ENCODE results near the gene CDKN1B. TPM values are rescaled to one million over a fixed set of nuclear protein-coding genes. Genes with fewer than 3 reads are reported as not detected.
A peak's percentile ranks its signal among the peaks of the same experiment; 100 is the strongest.

Gene CDKN1B
- total and polyA plus RNA-seq, 2 donors, result 71.0 to 103 TPM

DNA sequence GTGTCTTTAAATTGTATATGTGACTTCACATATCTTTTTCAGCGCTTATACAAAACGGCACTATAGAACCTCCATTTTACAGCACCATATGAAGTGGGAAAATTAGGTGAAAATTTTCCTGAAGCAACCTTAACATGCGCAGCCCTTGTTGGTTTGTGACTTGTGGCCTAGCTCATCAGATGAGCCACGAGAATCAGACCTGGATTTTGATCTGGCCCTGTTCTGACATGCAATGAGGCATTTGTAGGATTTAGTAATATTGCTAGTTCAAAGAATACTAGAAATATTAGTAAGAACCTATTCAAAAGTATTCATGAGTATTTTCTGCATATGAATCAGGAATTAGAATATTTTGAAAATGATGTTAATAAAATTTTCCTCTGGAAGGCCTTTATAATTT, 2.9 kb downstream of the CDKN1B start:
- 37% methylated on average over 4 of the region's 4 CpGs for WGBS
- Histone ChIP-seq H3K36me3 (ENCODE audit: control insufficient read depth in 2 of 2, insufficient read depth in 2 of 2, low read length in 1 of 2) (peaks cover 4 to 27% of the 10 kb centered on the region in 2 donors), H3K4me1 (ENCODE audit: control insufficient read depth in 2 of 2, insufficient read depth in 2 of 2, low read length in 2 of 2) (peaks cover 7 to 21% of the 10 kb centered on the region in 2 donors), H3K27ac (ENCODE audit: low read depth in 1 of 2, low read length in 1 of 2) (peak overlapping the region; percentile 58 to 97), H3K4me3 (ENCODE audit: low read length in 2 of 2) (peak overlapping the region; percentile 96), H3K9me3 (ENCODE audit: control insufficient read depth in 2 of 2, insufficient read depth in 1 of 2, low read length in 1 of 2) (peaks cover 0 to 6% of the 10 kb centered on the region in 2 donors), H3K27me3 (ENCODE audit: control insufficient read depth in 2 of 2, insufficient read depth in 1 of 2, low read length in 1 of 2) (no peaks in the 10 kb centered on the region)
- no peak for DNase-seq (ENCODE audit: low read depth in 6 of 9, low spot score in 9 of 9)

DNA sequence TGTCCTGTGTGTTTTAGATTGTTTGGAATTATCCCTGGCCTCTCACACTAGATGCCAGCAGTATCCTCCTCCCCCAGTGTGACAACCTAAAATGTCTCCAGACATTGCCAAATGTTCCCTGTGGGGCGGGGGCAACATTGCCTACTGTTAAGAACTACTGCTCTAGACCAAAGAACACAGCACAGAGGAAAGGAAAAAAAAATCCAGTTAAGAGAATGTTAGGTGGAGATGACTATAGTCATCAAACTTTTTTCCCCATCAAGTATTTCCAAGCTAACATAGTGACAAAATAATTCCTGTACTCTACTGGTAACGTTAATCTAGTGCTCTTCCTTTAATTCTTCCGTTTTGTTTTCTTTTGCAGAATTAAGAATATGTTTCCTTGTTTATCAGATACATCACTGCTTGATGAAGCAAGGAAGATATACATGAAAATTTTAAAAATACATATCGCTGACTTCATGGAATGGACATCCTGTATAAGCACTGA, 3.5 kb downstream of the CDKN1B start:
- Histone ChIP-seq H3K9me3 (ENCODE audit: control insufficient read depth in 2 of 2, insufficient read depth in 1 of 2, low read length in 1 of 2) (peaks cover 0 to 6% of the 10 kb centered on the region in 2 donors), H3K36me3 (ENCODE audit: control insufficient read depth in 2 of 2, insufficient read depth in 2 of 2, low read length in 1 of 2) (peaks cover 4 to 27% of the 10 kb centered on the region in 2 donors), H3K27me3 (ENCODE audit: control insufficient read depth in 2 of 2, insufficient read depth in 1 of 2, low read length in 1 of 2) (no peaks in the 10 kb centered on the region), H3K27ac (ENCODE audit: low read depth in 1 of 2, low read length in 1 of 2) (peak overlapping the region; percentile 55 to 97), H3K4me3 (ENCODE audit: low read length in 2 of 2) (peak overlapping the region; percentile 39 to 96), H3K4me1 (ENCODE audit: control insufficient read depth in 2 of 2, insufficient read depth in 2 of 2, low read length in 2 of 2) (peaks cover 3 to 14% of the 10 kb centered on the region in 2 donors)
- DNase-seq (ENCODE audit: low read depth in 6 of 9, low spot score in 9 of 9), result no peak
- 45% methylated on average over 4 of the region's 4 CpGs for WGBS

DNA sequence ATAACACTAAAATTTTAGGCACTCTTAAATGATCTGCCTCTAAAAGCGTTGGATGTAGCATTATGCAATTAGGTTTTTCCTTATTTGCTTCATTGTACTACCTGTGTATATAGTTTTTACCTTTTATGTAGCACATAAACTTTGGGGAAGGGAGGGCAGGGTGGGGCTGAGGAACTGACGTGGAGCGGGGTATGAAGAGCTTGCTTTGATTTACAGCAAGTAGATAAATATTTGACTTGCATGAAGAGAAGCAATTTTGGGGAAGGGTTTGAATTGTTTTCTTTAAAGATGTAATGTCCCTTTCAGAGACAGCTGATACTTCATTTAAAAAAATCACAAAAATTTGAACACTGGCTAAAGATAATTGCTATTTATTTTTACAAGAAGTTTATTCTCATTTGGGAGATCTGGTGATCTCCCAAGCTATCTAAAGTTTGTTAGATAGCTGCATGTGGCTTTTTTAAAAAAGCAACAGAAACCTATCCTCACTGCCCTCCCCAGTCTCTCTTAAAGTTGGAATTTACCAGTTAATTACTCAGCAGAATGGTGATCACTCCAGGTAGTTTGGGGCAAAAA, 4.1 kb downstream of the CDKN1B start:
- whole genome bisulfite sequencing, result 30% methylated on average over 3 of the region's 3 CpGs
- DNase-seq (ENCODE audit: low read depth in 6 of 9, low spot score in 9 of 9), result no peak
- H3K27me3 ChIP-seq (ENCODE audit: control insufficient read depth in 2 of 2, insufficient read depth in 1 of 2, low read length in 1 of 2), result no peaks in the 10 kb centered on the region
- H3K9me3 ChIP-seq (ENCODE audit: control insufficient read depth in 2 of 2, insufficient read depth in 1 of 2, low read length in 1 of 2), result peaks cover 0 to 6% of the 10 kb centered on the region in 2 donors
- H3K4me3 ChIP-seq (ENCODE audit: low read length in 2 of 2), result peak overlapping the region in 1 of 2 donors; percentile 39
- H3K36me3 ChIP-seq (ENCODE audit: control insufficient read depth in 2 of 2, insufficient read depth in 2 of 2, low read length in 1 of 2), result peaks cover 4 to 27% of the 10 kb centered on the region in 2 donors
- H3K4me1 ChIP-seq (ENCODE audit: control insufficient read depth in 2 of 2, insufficient read depth in 2 of 2, low read length in 2 of 2), result peaks cover 3 to 9% of the 10 kb centered on the region in 2 donors
- peak overlapping the region; percentile 60 to 97 for H3K27ac ChIP-seq (ENCODE audit: low read depth in 1 of 2, low read length in 1 of 2)

DNA sequence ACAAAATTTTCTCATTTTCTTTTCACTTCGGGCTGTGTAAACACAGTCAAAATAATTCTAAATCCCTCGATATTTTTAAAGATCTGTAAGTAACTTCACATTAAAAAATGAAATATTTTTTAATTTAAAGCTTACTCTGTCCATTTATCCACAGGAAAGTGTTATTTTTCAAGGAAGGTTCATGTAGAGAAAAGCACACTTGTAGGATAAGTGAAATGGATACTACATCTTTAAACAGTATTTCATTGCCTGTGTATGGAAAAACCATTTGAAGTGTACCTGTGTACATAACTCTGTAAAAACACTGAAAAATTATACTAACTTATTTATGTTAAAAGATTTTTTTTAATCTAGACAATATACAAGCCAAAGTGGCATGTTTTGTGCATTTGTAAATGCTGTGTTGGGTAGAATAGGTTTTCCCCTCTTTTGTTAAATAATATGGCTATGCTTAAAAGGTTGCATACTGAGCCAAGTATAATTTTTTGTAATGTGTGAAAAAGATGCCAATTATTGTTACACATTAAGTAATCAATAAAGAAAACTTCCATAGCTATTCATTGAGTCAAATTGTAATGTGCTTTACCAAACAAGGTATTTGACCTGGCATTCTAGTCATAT, 4.8 kb downstream of the CDKN1B start:
- peak overlapping the region; percentile 39 to 89 for H3K4me3 ChIP-seq (ENCODE audit: low read length in 2 of 2)
- peaks cover 4 to 27% of the 10 kb centered on the region in 2 donors for H3K36me3 ChIP-seq (ENCODE audit: control insufficient read depth in 2 of 2, insufficient read depth in 2 of 2, low read length in 1 of 2)
- H3K4me1 ChIP-seq (ENCODE audit: control insufficient read depth in 2 of 2, insufficient read depth in 2 of 2, low read length in 2 of 2), result peaks cover 7 to 11% of the 10 kb centered on the region in 2 donors
- no peaks in the 10 kb centered on the region for H3K27me3 ChIP-seq (ENCODE audit: control insufficient read depth in 2 of 2, insufficient read depth in 1 of 2, low read length in 1 of 2)
- WGBS, result 70% methylated on average over 2 of the region's 2 CpGs
- H3K9me3 ChIP-seq (ENCODE audit: control insufficient read depth in 2 of 2, insufficient read depth in 1 of 2, low read length in 1 of 2), result peaks cover 0 to 6% of the 10 kb centered on the region in 2 donors
- H3K27ac ChIP-seq (ENCODE audit: low read depth in 1 of 2, low read length in 1 of 2), result peak overlapping the region; percentile 54 to 99
- DNase-seq (ENCODE audit: low read depth in 6 of 9, low spot score in 9 of 9), result no peak

DNA sequence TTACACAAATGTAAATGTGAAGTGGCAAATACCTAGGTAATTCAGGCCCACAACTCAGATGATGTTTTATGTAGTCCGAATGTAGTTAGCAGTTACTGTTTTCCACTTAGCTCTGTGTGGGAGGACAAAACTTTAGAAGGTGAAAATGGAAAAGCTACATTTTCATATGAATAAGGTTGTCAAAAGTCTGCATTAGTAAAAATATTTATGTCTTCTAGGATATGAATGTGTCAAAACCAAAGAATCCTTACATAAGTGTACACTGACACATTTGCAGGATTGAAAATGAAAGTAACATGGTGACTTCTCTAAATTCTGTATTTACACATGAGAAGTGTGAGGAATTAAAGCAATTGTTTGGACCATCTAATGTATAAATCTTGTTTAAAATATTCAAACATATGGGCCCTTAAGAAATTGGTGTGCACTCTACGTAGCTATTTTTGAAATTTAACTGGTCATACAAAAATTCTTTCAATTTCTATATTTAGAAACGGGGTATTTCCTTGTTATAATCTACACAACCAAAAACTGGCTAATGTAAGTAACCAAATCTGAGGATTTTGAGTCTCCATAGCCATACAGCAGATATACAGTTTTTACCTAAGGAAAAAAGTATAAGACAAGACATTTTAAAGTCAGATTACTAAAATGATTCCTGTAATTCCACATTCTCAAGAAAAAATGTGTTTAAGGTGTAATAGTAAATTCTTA, 5.4 kb downstream of the CDKN1B start:
- peak in 3 of 9 donors; percentile 19 to 74 (median 53) for DNase-seq (ENCODE audit: low read depth in 6 of 9, low spot score in 9 of 9)
- peak overlapping the region; percentile 39 to 89 for H3K4me3 ChIP-seq (ENCODE audit: low read length in 2 of 2)
- peaks cover 4 to 27% of the 10 kb centered on the region in 2 donors for H3K36me3 ChIP-seq (ENCODE audit: control insufficient read depth in 2 of 2, insufficient read depth in 2 of 2, low read length in 1 of 2)
- H3K9me3 ChIP-seq (ENCODE audit: control insufficient read depth in 2 of 2, insufficient read depth in 1 of 2, low read length in 1 of 2), result peaks cover 0 to 6% of the 10 kb centered on the region in 2 donors
- no peaks in the 10 kb centered on the region for H3K27me3 ChIP-seq (ENCODE audit: control insufficient read depth in 2 of 2, insufficient read depth in 1 of 2, low read length in 1 of 2)
- peaks cover 8 to 15% of the 10 kb centered on the region in 2 donors for H3K4me1 ChIP-seq (ENCODE audit: control insufficient read depth in 2 of 2, insufficient read depth in 2 of 2, low read length in 2 of 2)
- H3K27ac ChIP-seq (ENCODE audit: low read depth in 1 of 2, low read length in 1 of 2), result peak overlapping the region; percentile 54 to 99
- 3% methylated on average over 3 of the region's 3 CpGs for WGBS

DNA sequence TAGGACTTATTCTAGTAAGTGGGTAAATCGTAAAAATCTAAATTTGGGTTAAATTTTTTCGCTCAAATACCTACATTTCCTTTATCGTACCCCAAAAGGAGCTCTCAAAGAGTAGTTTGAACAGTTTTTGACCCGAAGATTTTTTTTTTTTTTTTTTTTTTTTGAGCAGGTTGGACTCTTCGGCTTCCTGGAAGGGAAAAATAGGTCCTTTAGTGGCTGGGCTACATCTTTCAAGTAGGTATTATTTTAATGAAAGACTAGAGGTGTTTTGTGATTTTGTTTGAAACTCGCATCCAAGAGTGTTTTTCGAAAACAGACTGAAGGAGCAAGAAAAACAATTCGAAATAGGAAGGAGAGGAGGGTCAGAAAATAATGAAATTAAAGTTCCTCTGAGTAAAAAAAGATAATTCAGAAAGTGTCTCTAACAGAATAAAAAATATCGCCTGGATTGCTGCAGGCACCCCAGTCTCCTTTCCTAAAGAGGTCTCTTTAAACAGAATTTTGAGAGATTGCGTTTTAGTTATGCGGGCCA, 6.0 kb downstream of the CDKN1B start:
- no peaks in the 10 kb centered on the region for H3K27me3 ChIP-seq (ENCODE audit: control insufficient read depth in 2 of 2, insufficient read depth in 1 of 2, low read length in 1 of 2)
- DNase-seq (ENCODE audit: low read depth in 6 of 9, low spot score in 9 of 9), result peak in 1 of 9 donors; percentile 48
- peaks cover 4 to 32% of the 10 kb centered on the region in 2 donors for H3K36me3 ChIP-seq (ENCODE audit: control insufficient read depth in 2 of 2, insufficient read depth in 2 of 2, low read length in 1 of 2)
- WGBS, result 3% methylated on average over 11 of the region's 11 CpGs
- H3K4me1 ChIP-seq (ENCODE audit: control insufficient read depth in 2 of 2, insufficient read depth in 2 of 2, low read length in 2 of 2), result peaks cover 13 to 21% of the 10 kb centered on the region in 2 donors
- peak overlapping the region; percentile 89 to 94 for H3K4me3 ChIP-seq (ENCODE audit: low read length in 2 of 2)
- peak overlapping the region; percentile 99 to 100 for H3K27ac ChIP-seq (ENCODE audit: low read depth in 1 of 2, low read length in 1 of 2)
- H3K9me3 ChIP-seq (ENCODE audit: control insufficient read depth in 2 of 2, insufficient read depth in 1 of 2, low read length in 1 of 2), result peaks cover 0 to 6% of the 10 kb centered on the region in 2 donors

DNA sequence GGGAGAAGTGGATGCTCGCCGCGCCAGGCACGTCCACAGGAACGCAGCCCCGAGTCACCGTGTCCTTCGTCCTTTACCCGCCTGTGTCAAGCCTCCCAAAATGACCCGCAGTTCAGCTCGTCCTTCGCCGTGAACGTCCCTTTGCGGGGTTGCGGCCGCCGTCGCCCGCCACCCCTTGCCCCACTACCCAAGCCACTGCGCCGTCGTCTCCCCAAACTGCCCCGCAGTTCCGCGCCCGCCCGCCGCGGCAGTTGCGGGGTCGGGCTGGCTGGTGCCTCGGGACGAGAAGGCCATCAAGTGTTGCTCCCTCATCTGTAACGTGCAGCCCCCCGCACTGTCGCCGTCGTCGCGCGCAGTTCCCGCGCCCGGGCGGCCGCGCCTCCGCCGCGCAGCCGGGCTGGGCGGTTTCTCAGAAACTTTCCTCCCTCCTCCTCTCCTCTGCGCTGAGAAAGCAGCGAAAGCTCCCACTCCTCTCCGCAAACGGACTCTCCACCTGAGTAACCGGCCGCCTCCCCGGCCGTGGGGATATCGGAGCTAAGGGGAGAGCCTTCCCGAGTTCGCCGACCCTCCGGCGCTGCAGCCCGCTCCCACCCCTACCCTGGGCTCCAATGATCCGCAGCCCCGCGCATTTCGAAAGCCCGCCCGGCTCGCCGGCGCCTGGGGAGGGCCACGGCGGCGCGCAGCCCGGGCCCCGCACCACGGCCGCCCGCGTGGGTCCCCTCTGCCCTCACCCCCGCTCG, 6.7 kb downstream of the CDKN1B start:
- H3K36me3 ChIP-seq (ENCODE audit: control insufficient read depth in 2 of 2, insufficient read depth in 2 of 2, low read length in 1 of 2), result peaks cover 4 to 32% of the 10 kb centered on the region in 2 donors
- H3K27ac ChIP-seq (ENCODE audit: low read depth in 1 of 2, low read length in 1 of 2), result peak overlapping the region; percentile 99 to 100
- peak in 2 of 9 donors; percentile 46 to 66 for DNase-seq (ENCODE audit: low read depth in 6 of 9, low spot score in 9 of 9)
- peaks cover 0 to 6% of the 10 kb centered on the region in 2 donors for H3K9me3 ChIP-seq (ENCODE audit: control insufficient read depth in 2 of 2, insufficient read depth in 1 of 2, low read length in 1 of 2)
- H3K4me1 ChIP-seq (ENCODE audit: control insufficient read depth in 2 of 2, insufficient read depth in 2 of 2, low read length in 2 of 2), result peaks cover 18 to 27% of the 10 kb centered on the region in 2 donors
- H3K27me3 ChIP-seq (ENCODE audit: control insufficient read depth in 2 of 2, insufficient read depth in 1 of 2, low read length in 1 of 2), result no peaks in the 10 kb centered on the region
- WGBS, result under 1% methylated on average over 89 of the region's 89 CpGs
- H3K4me3 ChIP-seq (ENCODE audit: low read length in 2 of 2), result peak overlapping the region; percentile 89 to 94

DNA sequence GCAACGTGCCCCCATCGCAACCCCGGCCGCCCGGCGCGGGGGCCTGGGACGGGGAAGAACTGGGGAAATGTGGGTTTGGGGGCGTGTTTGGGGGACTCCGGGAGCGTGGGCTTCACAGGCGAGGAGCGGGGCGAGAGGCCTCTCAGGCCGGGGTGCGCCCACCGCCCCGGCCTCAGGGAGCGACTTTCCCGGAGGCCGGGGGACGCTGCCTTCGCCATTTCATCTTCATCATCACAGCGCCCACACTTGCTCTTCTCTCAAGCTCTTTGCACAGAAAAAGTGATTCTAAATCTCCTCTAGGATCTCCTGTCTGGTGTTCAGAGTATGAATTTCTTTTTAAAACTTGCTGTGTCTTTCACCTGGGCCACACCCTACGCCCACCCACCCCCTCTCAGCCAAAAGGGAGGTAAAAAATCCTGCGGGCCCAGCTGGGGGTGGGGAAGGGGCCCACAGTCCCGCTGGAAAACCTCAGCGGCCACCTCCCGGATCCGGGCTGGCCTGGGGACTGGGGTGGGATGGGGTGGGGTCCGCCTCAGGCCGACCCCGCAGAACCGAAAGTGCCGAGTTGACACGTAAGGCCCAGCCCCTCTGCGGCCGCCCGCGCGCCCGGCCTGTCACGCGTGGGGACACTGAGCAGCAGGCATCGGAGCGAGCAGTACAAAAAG, 7.4 kb downstream of the CDKN1B start:
- H3K27ac ChIP-seq (ENCODE audit: low read depth in 1 of 2, low read length in 1 of 2), result peak overlapping the region; percentile 99 to 100
- peaks cover 4 to 26% of the 10 kb centered on the region in 2 donors for H3K36me3 ChIP-seq (ENCODE audit: control insufficient read depth in 2 of 2, insufficient read depth in 2 of 2, low read length in 1 of 2)
- H3K4me1 ChIP-seq (ENCODE audit: control insufficient read depth in 2 of 2, insufficient read depth in 2 of 2, low read length in 2 of 2), result peaks cover 20 to 33% of the 10 kb centered on the region in 2 donors
- peak overlapping the region; percentile 89 to 94 for H3K4me3 ChIP-seq (ENCODE audit: low read length in 2 of 2)
- WGBS, result under 1% methylated on average over 46 of the region's 46 CpGs
- H3K9me3 ChIP-seq (ENCODE audit: control insufficient read depth in 2 of 2, insufficient read depth in 1 of 2, low read length in 1 of 2), result peaks cover 0 to 6% of the 10 kb centered on the region in 2 donors
- H3K27me3 ChIP-seq (ENCODE audit: control insufficient read depth in 2 of 2, insufficient read depth in 1 of 2, low read length in 1 of 2), result no peaks in the 10 kb centered on the region
- peak in 2 of 9 donors; percentile 45 to 71 for DNase-seq (ENCODE audit: low read depth in 6 of 9, low spot score in 9 of 9)

Data from thymus (tissue), 11 donors.